Smooth muscle cell (in vitro differentiated cells): ENCODE data around the gene SPRR2B. TPM values are rescaled to one million over a fixed set of nuclear protein-coding genes. Genes with fewer than 3 reads are reported as not detected.

Experiments used
- DNase-seq: peaks from one replicate; lab custom pipeline; 2025; ENCODE audit not compliant: unreplicated experiment; lab: John Stamatoyannopoulos, UW
- H2AFZ ChIP-seq: fragments of 200-600 bp; sonication (generic); 2 replicates; pipeline ENCODE4 v1.6.0; 2016; ENCODE audit warnings: antibody characterized with exemption, low read depth, mild to moderate bottlenecking
- H3F3A ChIP-seq: fragments of 200-600 bp; sonication (generic); 2 replicates; pipeline ENCODE4 v1.6.0; 2017; ENCODE audit warnings: antibody characterized with exemption, low read depth
- H3K27ac ChIP-seq: fragments of 200-600 bp; sonication (generic); 2 replicates; pipeline ENCODE4 v1.5.1; 2016; ENCODE audit warnings: low read depth, mild to moderate bottlenecking
- H3K27me3 ChIP-seq: fragments of 200-600 bp; sonication (generic); 2 replicates; pipeline ENCODE4 v1.6.1; 2016; ENCODE audit warnings: low read depth, mild to moderate bottlenecking
- H3K36me3 ChIP-seq: fragments of 200-600 bp; sonication (generic); 2 replicates; pipeline ENCODE4 v1.5.1; 2016; ENCODE audit warnings: low read depth
- H3K4me1 ChIP-seq: fragments of 200-600 bp; sonication (generic); 2 replicates; pipeline ENCODE4 v1.5.1; 2016; ENCODE audit warnings: low read depth
- H3K4me2 ChIP-seq: fragments of 200-600 bp; sonication (generic); 2 replicates; pipeline ENCODE4 v1.6.0; 2016; ENCODE audit warnings: mild to moderate bottlenecking
- H3K4me3 ChIP-seq: fragments of 200-600 bp; sonication (generic); 2 replicates; pipeline ENCODE4 v1.5.1; 2016; ENCODE audit warnings: mild to moderate bottlenecking
- H3K79me2 ChIP-seq: fragments of 200-600 bp; sonication (generic); 2 replicates; pipeline ENCODE4 v1.6.0; 2016; ENCODE audit warnings: low read depth, mild to moderate bottlenecking
- H3K9ac ChIP-seq: fragments of 200-600 bp; sonication (generic); 2 replicates; pipeline ENCODE4 v1.6.0; 2016; ENCODE audit warnings: low read depth
- H3K9me3 ChIP-seq: fragments of 200-600 bp; sonication (generic); replicated peaks from 2 replicates; pipeline ENCODE4 v1.5.1; 2016; ENCODE audit warnings: low read depth
- H4K20me1 ChIP-seq: fragments of 200-600 bp; sonication (generic); 2 replicates; pipeline ENCODE4 v1.6.0; 2016; ENCODE audit warnings: low read depth
- CTCF ChIP-seq: fragments of 200-600 bp; sonication (generic); IDR thresholded peaks from 2 replicates; pipeline ENCODE4 v1.5.1; 2017; ENCODE audit warnings: borderline replicate concordance, mild to moderate bottlenecking, antibody characterized with exemption; ENCODE audit not compliant: insufficient read depth, poor library complexity, severe bottlenecking
- WGBS: methylation state at CpG from one replicate; pipeline ENCODE4 v1.1.7; 2016; ENCODE audit warnings: low lambda C conversion rate; 5-methylcytosine and 5-hydroxymethylcytosine counted together
- polyA plus RNA-seq: library from polyadenylated mRNA; unstranded; fragments of >200 nt; fragmentation: Nextera tagmentation; extraction: Ambion mirVana; gene quantifications from 2 replicates; pipeline ENCODE4 v1.2.1, GENCODE V29; 2016
- total RNA-seq: library from RNA; depleted of rRNA; stranded (reverse); fragments of >200 nt; gene quantifications from 2 replicates; pipeline ENCODE4 v1.2.3, GENCODE V29; 2014

The SPRR2B gene
- total and polyA plus RNA-seq, 2 experiments from 2014 or later: 2.8 TPM; not detected in 1

DNA sequence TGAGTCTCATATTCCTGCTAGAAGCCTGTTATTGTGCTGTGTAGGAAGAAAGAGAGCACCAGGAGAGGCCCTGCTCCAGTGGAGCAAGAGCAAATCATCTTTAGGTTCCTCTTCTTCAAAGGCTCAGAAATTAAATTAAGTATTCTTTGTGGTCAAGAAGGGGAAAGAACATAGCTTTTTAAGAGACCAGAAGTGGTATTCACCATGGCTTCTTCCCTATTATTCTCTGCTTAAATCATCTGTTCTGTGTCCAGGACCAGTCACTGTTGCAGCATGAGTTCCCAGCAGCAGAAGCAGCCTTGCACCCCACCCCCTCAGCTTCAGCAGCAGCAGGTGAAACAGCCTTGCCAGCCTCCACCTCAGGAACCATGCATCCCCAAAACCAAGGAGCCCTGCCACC is 39.3 kb downstream of the SPRR2B start:
- Histone ChIP-seq H3K4me1 (no peaks in the 10 kb centered on the region), H3K79me2 (no peaks in the 10 kb centered on the region), H3K36me3 (no peaks in the 10 kb centered on the region), H2AFZ (no peak overlapping the region), H3K27me3 (no peaks in the 10 kb centered on the region), H3K4me3 (no peak overlapping the region), H3K4me2 (no peak overlapping the region), H3K27ac (no peak overlapping the region), H4K20me1 (no peaks in the 10 kb centered on the region), H3F3A (no peaks in the 10 kb centered on the region), H3K9ac (no peak overlapping the region), H3K9me3 (no peaks in the 10 kb centered on the region)
- TF ChIP-seq CTCF: no peak
- DNase-seq: no peak

GRCh38 chr1:153030895-153031294 is 40.5 kb downstream of the SPRR2B start, which contains the start of gene SPRR1B:
SPRR1B (plus strand) TSS chr1:153031203; CDS start chr1:153032346, 1,143 bp downstream.
- Histone ChIP-seq H3K4me1 (no peaks in the 10 kb centered on the region), H3K4me2 (no peak within 1 kb of the TSS), H3K36me3 (no peaks in the 10 kb centered on the region), H3K27ac (no peak within 1 kb of the TSS), H4K20me1 (no peaks in the 10 kb centered on the region), H3K4me3 (no peak within 1 kb of the TSS), H3F3A (no peaks in the 10 kb centered on the region), H3K9me3 (no peaks in the 10 kb centered on the region), H3K9ac (no peak within 1 kb of the TSS), H3K79me2 (no peaks in the 10 kb centered on the region), H2AFZ (no peak within 1 kb of the TSS), H3K27me3 (no peaks in the 10 kb centered on the region)
- no peak for DNase-seq
- TF ChIP-seq CTCF: no peak

GRCh38 chr1:153028766-153029165 is 42.6 kb downstream of the SPRR2B start:
- H3K9me3 ChIP-seq: no peaks in the 10 kb centered on the region
- no peaks in the 10 kb centered on the region for H3F3A ChIP-seq
- H3K4me2 ChIP-seq: no peak overlapping the region
- H2AFZ ChIP-seq: no peak overlapping the region
- H3K27ac ChIP-seq: no peak overlapping the region
- H3K4me3 ChIP-seq: no peak overlapping the region
- no peak for TF ChIP-seq CTCF
- no peaks in the 10 kb centered on the region for H3K79me2 ChIP-seq
- WGBS: 34% methylated on average over 1 of the region's 1 CpG
- H3K27me3 ChIP-seq: no peaks in the 10 kb centered on the region
- no peaks in the 10 kb centered on the region for H4K20me1 ChIP-seq
- H3K4me1 ChIP-seq: no peaks in the 10 kb centered on the region
- H3K36me3 ChIP-seq: no peaks in the 10 kb centered on the region
- no peak for DNase-seq
- H3K9ac ChIP-seq: no peak overlapping the region

- Histone ChIP-seq H2AFZ (no peak overlapping the region), H3K27me3 (no peaks in the 10 kb centered on the region), H4K20me1 (no peaks in the 10 kb centered on the region), H3K9me3 (no peaks in the 10 kb centered on the region), H3K36me3 (no peaks in the 10 kb centered on the region), H3K4me2 (no peak overlapping the region), H3K9ac (no peak overlapping the region), H3F3A (no peaks in the 10 kb centered on the region), H3K27ac (no peak overlapping the region), H3K4me1 (no peaks in the 10 kb centered on the region), H3K4me3 (no peak overlapping the region), H3K79me2 (no peaks in the 10 kb centered on the region)
- 83% methylated on average over 1 of the region's 1 CpG for WGBS
- no peak for TF ChIP-seq CTCF
- DNase-seq: no peak
These were observed 45.6 kb downstream of the SPRR2B start for GRCh38 chr1:153025797-153026196.
